Measurements from ENCODE around the gene TDRD1.

Gene TDRD1

DNA sequence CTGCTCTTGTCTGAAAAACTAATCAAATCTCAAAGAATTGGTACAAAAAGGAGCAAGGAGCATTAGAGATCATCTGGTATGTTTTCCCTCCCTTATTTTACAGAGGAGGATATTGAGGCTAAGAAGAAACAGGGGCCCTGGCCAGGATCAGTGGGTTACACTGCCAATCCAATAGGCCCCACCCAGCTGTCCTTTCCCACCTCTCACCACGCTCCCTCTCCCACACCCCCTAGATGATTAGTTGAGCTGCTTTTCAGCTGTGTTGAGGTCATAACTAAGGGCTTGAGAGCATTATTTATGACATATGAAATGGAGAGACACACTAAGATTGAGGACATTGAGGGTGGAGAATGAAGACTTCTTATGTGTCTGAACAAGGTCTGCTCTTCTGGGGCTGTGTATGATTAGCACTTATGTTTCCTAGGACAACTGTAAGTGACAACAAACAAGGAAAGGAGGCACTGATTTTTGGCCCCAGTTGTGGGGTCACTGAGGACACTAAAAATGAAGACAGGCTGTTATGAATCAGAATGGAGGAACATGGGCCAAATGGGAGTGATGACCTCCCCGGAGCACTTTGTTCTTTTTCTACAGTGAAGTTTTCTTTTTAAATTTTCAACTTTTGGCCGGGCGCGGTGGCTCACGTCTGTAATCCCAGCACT, 86.4 kb downstream of the TDRD1 start:
- no peak for DNase-seq (ENCODE audit: low read depth in 2 of 2)

DNA sequence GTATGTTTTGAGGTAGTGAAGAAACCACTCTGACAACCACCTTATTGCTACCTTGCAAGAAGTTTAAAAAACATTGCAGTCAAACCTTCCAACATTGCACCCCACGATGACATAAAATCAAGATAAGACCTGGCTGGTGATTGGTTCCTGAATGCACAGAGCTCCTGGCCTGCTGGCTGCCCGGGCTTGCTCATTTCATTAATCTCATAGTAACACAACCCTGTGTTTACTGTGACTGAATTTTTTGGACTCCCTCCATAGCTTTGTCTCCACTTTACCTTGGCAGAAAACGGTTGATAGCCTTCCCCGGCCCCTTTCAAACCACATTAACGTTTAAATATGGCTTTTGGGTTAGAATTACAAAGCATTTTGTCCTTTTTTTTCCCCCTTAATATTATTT, 87.4 kb downstream of the TDRD1 start:
- no peak for DNase-seq (ENCODE audit: low read depth in 2 of 2)

DNA sequence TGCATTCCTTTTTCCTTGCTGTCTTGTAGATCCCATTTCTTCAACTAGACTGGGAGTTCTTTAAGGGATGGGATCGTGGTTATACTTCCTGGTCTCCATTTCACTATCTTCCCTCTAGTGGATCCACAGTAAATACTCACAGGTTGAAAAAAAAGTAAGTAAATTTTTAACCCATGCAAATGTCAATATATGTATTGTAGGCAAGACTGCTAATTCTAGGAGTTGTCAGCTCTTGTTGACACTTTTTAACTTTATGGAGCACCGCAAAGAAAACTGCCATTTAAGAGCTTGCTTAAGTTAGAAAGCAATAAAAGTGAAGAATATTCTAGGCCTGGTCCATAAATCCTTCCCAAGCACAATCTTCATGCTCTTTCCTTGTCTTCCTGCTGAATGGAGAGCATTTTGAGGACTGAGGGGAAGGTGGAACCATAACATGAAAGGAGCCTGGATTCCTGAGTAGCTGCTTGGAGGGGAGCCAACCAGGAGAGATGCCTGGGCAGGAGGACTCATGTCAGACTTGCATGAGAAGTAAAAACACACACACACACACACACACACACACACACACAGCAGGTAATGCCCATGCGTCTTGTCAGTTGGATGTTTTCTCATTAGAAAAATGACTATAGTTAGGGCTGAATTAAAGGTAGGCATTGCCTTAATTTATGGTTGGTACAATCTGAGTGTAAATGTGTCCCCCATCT, 92.1 kb downstream of the TDRD1 start:
- no peak for DNase-seq (ENCODE audit: low read depth in 2 of 2)

DNA sequence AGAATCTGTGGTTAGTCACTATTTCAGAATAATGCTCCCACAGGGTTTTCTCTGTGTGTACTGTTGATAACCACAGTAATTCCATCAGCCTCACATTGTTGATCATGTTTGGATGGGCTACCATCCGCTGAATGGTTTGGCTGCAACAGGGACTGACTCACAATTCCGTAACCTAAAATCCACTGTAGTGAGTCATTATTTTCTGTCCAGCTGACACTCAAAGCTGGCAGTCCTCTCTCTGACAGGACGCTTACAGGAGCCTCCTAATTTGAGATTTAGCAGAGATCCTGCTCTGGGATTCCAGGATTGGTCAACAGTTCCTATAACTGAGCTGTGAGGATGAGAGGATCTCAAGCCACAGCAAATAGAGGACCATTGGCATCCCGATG, 92.6 kb downstream of the TDRD1 start:
- no peak for DNase-seq (ENCODE audit: low read depth in 2 of 2)

DNA sequence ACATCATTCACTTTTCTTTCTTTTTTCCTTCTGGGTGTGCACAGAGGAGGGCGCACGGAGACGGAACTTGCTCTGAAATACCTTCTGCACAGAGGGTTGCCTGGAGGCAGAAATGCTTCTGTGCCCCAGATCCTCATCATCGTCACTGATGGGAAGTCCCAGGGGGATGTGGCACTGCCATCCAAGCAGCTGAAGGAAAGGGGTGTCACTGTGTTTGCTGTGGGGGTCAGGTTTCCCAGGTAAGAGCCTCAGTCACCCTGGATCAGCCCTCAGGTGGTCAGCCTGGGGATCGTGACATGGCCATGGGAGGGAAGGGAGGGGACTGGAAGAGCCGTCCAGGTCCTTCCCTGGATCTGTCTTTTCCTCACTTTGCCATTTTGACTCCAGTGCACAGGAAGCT, 93.5 kb downstream of the TDRD1 start:
- no peak for DNase-seq (ENCODE audit: low read depth in 2 of 2)

DNA sequence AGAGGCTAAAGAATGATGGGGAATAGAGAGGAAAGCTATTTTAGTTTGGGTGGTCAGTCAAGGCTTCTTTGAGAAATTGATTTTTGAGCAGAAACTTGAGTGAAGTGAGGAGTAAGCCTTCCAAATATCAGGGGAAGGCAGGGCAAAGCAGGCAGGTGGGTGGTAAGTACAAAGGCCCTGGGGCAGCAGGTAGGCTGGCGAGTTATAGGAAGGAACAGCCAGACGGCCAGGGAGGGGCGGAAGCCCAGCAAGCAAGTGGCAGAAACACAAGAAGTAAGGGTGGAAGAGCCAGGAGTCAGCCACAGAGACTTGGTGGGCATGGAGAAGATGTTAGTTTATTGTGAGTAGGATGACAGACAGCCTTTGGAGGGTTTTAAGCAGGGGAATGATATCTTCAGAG, 94.8 kb downstream of the TDRD1 start:
- no peak for DNase-seq (ENCODE audit: low read depth in 2 of 2)

DNA sequence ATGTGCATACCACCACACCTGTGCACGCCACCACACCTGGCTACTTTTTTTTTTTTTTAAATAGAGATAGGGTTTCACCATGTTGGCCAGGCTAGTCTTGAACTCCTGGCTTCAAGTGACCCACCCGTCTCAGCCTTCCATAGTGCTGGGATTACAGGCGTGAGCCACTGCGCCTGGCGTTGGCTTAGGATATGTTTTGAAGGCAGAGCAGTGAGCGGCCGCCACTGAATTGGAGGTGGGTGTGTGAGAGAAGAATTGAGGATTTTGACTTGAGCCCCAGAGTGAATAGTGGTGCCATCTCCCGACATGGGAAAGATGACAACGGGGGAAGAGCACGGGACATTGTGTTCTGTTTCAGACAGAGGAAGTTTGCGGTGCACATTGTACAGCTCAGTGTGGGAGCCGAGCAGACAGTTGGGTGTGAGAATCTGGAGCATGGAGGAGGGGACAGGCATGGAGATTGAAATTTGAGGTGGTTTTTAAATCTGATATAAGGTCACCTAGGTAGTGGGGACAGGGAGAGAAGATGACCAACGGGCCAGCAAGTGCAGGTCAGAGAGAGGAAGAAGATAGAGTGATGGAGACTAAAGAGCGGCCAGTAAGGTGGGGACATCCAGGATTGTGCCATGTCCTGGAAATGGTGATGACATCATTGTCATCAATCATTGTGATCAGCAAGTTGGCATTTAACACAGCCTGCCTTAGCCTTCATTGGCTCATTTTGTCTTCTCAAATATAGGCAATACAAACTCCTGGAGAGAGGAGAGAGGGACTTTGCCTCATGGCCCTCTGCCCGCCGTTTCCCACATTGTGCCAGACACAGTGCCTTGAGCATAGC, 95.7 kb downstream of the TDRD1 start:
- no peak for DNase-seq (ENCODE audit: low read depth in 2 of 2)

DNA sequence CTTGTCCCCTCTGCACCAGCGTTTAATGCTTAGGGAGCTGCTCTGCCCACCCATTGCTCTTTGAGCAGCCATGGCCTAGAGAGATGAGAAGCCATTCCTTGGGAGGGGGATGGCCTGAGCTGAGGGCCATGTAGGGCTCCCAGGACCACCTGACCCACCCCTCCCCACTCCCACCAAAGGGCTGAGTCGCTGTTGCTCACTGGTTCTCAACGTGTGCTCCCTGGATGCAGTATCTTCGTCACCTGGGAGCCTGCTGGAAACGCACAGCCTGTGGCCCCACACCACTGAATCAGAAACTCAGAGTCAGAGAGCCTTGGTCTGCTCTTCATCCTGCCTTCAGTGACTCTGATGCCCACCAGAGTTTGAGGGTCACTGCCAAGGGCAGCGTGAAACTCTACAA, 96.9 kb downstream of the TDRD1 start:
- no peak for DNase-seq (ENCODE audit: low read depth in 2 of 2)

DNA sequence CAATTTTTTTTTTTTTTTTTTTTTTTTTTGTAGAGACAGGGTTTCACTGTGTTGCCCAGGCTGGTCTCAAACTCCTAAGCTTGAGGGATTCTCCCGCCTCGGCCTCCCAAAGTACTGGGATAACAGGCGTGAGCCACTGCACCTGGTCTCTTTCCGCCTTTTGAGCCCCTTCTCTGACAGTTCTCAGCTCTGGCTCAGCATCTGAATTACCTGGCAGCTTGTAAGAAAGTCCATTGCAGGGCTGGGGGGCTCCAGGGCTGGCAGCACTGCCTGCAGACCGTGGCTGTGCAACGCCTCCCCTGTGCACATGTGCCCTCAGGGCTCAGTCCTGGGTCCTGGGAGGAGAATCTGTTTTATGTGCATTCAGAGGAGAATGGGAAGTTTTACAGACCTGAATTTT, 97.5 kb downstream of the TDRD1 start:
- DNase-seq (ENCODE audit: low read depth in 2 of 2) = no peak

DNA sequence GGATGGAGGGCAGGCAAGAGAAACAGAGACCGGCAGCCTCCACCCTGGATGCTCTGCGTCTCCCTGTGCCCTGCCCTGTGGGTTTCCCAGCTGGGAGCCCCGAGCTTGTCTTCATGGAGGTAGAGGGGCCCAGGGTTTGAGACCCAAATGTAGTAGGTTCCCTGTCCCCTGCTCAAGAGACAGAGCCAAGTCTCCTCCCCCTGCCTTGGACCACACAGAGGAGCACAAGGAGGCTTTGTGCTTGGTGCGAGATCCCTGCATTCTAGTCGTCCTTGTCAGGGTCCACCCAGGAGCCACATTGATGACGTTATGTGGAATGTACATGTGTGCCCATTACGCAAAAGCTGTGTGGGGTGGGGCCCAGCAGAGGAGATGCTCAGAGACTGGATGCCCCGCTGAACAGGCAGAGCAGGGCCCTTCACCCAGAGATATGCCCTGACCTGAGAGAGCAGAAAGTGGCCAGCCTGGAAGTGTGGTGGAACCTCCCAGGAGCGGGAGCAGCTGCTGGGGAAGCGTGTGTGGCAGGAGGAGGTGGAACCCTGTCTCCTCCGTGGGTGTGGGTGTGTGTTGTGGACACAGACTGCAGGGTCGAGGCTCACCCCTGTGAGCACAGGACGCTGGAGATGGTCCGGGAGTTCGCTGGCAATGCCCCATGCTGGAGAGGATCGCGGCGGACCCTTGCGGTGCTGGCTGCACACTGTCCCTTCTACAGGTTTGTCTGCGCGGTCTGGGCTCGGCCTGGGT, 99.2 kb downstream of the TDRD1 start:
- DNase-seq (ENCODE audit: low read depth in 2 of 2) = no peak

DNA sequence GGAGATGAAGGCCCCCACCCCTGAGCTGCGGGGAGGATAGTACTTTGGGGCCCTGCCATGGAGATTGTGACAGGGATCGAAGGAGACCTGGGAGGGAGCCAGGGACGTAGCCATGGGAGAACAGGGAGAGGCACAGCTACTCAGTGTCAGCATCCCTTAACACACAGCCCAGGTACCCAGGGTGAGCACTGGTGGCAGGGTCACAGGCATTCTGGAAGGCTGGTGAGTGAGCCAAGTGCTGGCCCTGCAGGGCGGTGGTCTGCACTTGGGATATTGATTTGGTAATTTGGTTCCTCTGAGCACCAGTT, 99.7 kb downstream of the TDRD1 start:
- DNase-seq (ENCODE audit: low read depth in 2 of 2) = no peak

DNA sequence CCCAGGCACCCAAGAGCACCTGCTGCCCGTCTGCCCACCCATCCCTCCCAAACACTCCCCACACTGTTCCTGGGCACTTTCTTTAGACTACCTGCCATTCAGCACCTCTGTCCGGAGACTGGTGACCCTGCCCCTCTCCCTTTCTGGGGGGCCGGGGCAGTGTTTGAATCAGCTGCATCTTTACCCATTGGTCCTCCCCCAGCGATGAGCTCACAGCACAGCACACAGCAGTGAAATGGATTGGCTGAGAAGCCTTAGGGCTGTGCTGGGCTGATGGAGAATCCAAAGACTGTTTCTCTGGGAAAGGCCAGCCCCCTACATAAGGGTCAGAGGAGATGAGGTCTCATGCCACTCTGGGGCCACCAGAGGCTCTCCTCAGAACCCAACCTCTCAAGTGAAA, 100.1 kb downstream of the TDRD1 start:
- DNase-seq (ENCODE audit: low read depth in 2 of 2) = no peak

DNA sequence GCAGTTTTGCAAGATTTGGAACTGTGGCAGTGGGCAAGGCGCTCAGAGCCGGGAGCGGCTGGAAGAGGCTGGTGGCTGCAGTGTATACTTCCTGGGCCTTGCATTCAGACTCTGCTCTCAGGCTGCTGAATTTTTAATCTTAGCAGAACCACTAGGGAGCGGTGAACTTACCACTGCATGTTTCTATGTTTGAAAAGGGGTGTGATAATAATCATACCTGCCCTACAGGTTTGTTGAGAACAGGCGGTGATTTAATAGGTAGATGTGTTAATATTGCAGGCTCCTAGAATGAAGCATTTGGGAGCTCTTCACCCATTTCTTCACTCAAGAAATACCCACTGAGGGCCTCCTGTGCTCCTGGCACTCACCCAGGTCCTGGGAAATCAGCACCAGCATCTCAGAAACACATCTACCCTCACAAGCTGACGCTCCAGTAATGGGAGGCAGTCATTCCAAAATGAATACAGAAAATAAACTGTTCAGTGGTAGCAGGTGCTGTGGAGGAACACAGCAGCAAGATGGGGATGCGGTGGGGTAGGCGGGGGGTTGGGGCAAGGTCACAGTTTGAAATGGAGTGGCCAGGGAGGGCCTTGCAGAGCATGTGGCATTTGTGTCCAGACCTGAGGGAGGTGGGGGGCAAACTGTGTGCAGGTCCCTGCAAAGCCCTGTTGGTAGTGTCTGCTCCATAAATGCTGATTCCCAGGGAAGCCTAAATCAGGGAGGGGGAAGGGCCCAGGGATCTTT, 100.9 kb downstream of the TDRD1 start:
- no peak for DNase-seq (ENCODE audit: low read depth in 2 of 2)

DNA sequence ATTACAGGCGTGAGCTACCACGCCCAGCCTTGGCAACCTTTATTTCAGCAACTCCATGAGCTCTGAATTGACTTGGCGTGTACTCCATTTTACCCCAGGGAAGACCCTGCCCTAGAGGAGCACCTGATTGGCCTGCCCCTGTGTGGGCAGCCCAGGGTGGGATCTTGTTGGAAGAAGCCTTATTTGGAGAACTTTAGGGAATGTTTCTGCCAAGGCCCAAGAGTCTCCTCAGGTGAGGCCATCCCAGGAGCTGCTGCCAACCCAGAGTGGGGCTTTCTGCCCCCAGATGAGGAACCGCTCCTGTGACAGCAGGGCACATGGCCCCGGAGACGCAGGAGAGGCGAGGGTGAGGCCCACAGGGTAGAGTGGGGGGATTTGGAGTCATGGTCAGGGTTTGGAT, 101.9 kb downstream of the TDRD1 start:
- DNase-seq (ENCODE audit: low read depth in 2 of 2) = no peak

DNA sequence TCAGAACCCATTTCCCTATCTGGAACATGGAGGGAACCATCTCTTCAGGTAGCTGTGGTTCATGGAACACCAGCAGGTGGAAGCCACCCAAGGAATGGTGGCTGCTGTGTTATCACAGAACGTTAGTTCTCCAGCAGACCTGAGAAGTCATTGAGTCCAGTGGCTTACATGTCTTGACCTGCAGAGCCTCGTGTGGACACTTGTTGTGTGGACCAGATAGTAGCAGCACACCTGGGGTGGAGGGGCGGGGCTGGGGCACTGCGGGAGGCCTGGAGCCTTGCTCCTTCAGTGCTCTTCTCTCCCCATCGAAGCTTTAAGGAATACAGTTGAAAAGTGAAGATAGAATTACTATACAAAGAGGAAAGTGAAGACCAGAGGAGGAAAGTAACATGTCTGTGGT, 102.3 kb downstream of the TDRD1 start:
- DNase-seq (ENCODE audit: low read depth in 2 of 2) = no peak

Data from stimulated activated CD4-positive, alpha-beta T cell treated with anti-CD3 and anti-CD28 coated beads, Interleukin-15, amount 100 ng/mL, for 48 hours (primary cell).